ENCODE results near the gene SMIM3.

The SMIM3 gene

GRCh38 chr5:150771034-150771795 lies 7.3 kb upstream of the SMIM3 start:
- H3K27me3 Mint-ChIP-seq (ENCODE audit: low read depth) = no peaks in the 10 kb centered on the region
- peaks cover 3% of the 10 kb centered on the region for H3K9me3 Mint-ChIP-seq
- no peak overlapping the region for H3K4me3 Mint-ChIP-seq
- no peaks in the 10 kb centered on the region for H3K36me3 Mint-ChIP-seq (ENCODE audit: low read depth)
- TF ChIP-seq CTCF (IDR thresholded peaks at IDR 0.05; ENCODE audit: unreplicated experiment in 3 of 3) = no peak
- no peaks in the 10 kb centered on the region for H3K4me1 Mint-ChIP-seq
- H3K27ac Mint-ChIP-seq = no peak overlapping the region

GRCh38 chr5:150774145-150774544 lies 4.4 kb upstream of the SMIM3 start:
- Mint-ChIP-seq H3K27me3 (ENCODE audit: low read depth) (no peaks in the 10 kb centered on the region), H3K4me1 (peaks cover 11% of the 10 kb centered on the region), H3K36me3 (ENCODE audit: low read depth) (no peaks in the 10 kb centered on the region), H3K4me3 (no peak overlapping the region), H3K9me3 (peaks cover 3% of the 10 kb centered on the region), H3K27ac (no peak overlapping the region)
- TF ChIP-seq CTCF (IDR thresholded peaks at IDR 0.05; ENCODE audit: unreplicated experiment in 3 of 3) = no peak

GRCh38 chr5:150777685-150778084 lies 872 bp upstream of the SMIM3 start:
- H3K27ac Mint-ChIP-seq = peak overlapping the region; percentile 46 to 83 (median 83)
- no peaks in the 10 kb centered on the region for H3K9me3 Mint-ChIP-seq
- H3K36me3 Mint-ChIP-seq (ENCODE audit: low read depth) = no peaks in the 10 kb centered on the region
- peaks cover 3% of the 10 kb centered on the region for H3K27me3 Mint-ChIP-seq (ENCODE audit: low read depth)
- no peak for TF ChIP-seq CTCF (IDR thresholded peaks at IDR 0.05; ENCODE audit: unreplicated experiment in 3 of 3)
- H3K4me3 Mint-ChIP-seq = peak overlapping the region; percentile 95 to 99 (median 97)
- H3K4me1 Mint-ChIP-seq = peaks cover 46% of the 10 kb centered on the region

- TF ChIP-seq CTCF (IDR thresholded peaks at IDR 0.05; ENCODE audit: unreplicated experiment in 3 of 3) = no peak
- H3K4me3 Mint-ChIP-seq = peak overlapping the region; percentile 95 to 99 (median 97)
- no peaks in the 10 kb centered on the region for H3K9me3 Mint-ChIP-seq
- H3K4me1 Mint-ChIP-seq = peaks cover 50% of the 10 kb centered on the region
- peaks cover 3% of the 10 kb centered on the region for H3K27me3 Mint-ChIP-seq (ENCODE audit: low read depth)
- H3K27ac Mint-ChIP-seq = peak overlapping the region; percentile 46 to 83 (median 83)
- no peaks in the 10 kb centered on the region for H3K36me3 Mint-ChIP-seq (ENCODE audit: low read depth)
Observed at GRCh38 chr5:150778088-150778516, 455 bp upstream of the SMIM3 start.

- peak in 1 of 3 experiments; percentile 4 for TF ChIP-seq CTCF (IDR thresholded peaks at IDR 0.05; ENCODE audit: unreplicated experiment in 3 of 3)
- H3K4me3 Mint-ChIP-seq = peak overlapping the region; percentile 95 to 99 (median 97)
- H3K27ac Mint-ChIP-seq = peak overlapping the region; percentile 83 to 96 (median 91)
- peaks cover 3% of the 10 kb centered on the region for H3K27me3 Mint-ChIP-seq (ENCODE audit: low read depth)
- H3K9me3 Mint-ChIP-seq = no peaks in the 10 kb centered on the region
- H3K4me1 Mint-ChIP-seq = peaks cover 63% of the 10 kb centered on the region
- H3K36me3 Mint-ChIP-seq (ENCODE audit: low read depth) = no peaks in the 10 kb centered on the region
Observed at GRCh38 chr5:150779397-150780186, 1.0 kb downstream of the SMIM3 start.
